Activated CD8-positive, alpha-beta memory T cell treated with anti-CD3 and anti-CD28 coated beads, Interleukin-2, amount 50 U/mL, for 48 hours (primary cell): ENCODE measurements around the gene NHERF2.

Experiments
- DNase-seq: peaks from one replicate; pipeline ENCODE4 v3.0.0-alpha.2; 2020

The NHERF2 gene

GRCh38 chr16:2042171-2042985 lies 15.7 kb downstream of the NHERF2 start:
- no peak for DNase-seq

- DNase-seq = no peak
These were observed 16.4 kb downstream of the NHERF2 start for GRCh38 chr16:2042986-2043666.

- DNase-seq = no peak
These were observed 17.2 kb downstream of the NHERF2 start for GRCh38 chr16:2043667-2044451.

GRCh38 chr16:2044541-2044940 lies 17.8 kb downstream of the NHERF2 start:
- DNase-seq = no peak

- no peak for DNase-seq
These were observed 19.5 kb downstream of the NHERF2 start for GRCh38 chr16:2045965-2046892.

- no peak for DNase-seq
These were observed 20.2 kb downstream of the NHERF2 start for GRCh38 chr16:2046893-2047329.

GRCh38 chr16:2047330-2048115 lies 20.8 kb downstream of the NHERF2 start, which contains the start of the genes NTHL1 and TSC2:
Gene NTHL1, minus strand, starts transcription at chr16:2047834. Its CDS starts 11 bp downstream, at chr16:2047823.
Gene TSC2, plus strand, starts transcription at chr16:2047985. Its CDS starts 631 bp downstream, at chr16:2048616.
- DNase-seq = peak; percentile 96

- no peak for DNase-seq
These were observed 21.4 kb downstream of the NHERF2 start for GRCh38 chr16:2048116-2048543.

GRCh38 chr16:2053211-2053610 lies 26.5 kb downstream of the NHERF2 start:
- DNase-seq = no peak

GRCh38 chr16:2053897-2054296 lies 27.2 kb downstream of the NHERF2 start:
- no peak for DNase-seq

- no peak for DNase-seq
These were observed 28.0 kb downstream of the NHERF2 start for GRCh38 chr16:2054543-2055245.

- no peak for DNase-seq
These were observed 29.4 kb downstream of the NHERF2 start for GRCh38 chr16:2056077-2056476.

- DNase-seq = no peak
These were observed 30.1 kb downstream of the NHERF2 start for GRCh38 chr16:2056681-2057407.

- DNase-seq = no peak
These were observed 30.7 kb downstream of the NHERF2 start for GRCh38 chr16:2057438-2057837.

GRCh38 chr16:2058420-2058819 lies 31.7 kb downstream of the NHERF2 start:
- no peak for DNase-seq

GRCh38 chr16:2058872-2059271 lies 32.2 kb downstream of the NHERF2 start:
- DNase-seq = no peak

GRCh38 chr16:2060346-2060745 lies 33.6 kb downstream of the NHERF2 start:
- DNase-seq = no peak

- DNase-seq = no peak
These were observed 34.3 kb downstream of the NHERF2 start for GRCh38 chr16:2061023-2061422.

- DNase-seq = no peak
These were observed 34.8 kb downstream of the NHERF2 start for GRCh38 chr16:2061526-2061925.

GRCh38 chr16:2062801-2063200 lies 36.1 kb downstream of the NHERF2 start:
- no peak for DNase-seq
